ENCODE results near the gene CRIM1. TPM values are rescaled to one million over a fixed set of nuclear protein-coding genes. Genes with fewer than 3 reads are reported as not detected.

The CRIM1 gene
- total RNA-seq, 2 donors from 2014 or later, result 26.7 to 26.9 TPM

GRCh38 chr2:36515538-36515937 lies 160.0 kb downstream of the CRIM1 start:
- H3K27ac Mint-ChIP-seq, result no peak overlapping the region
- no peaks in the 10 kb centered on the region for H3K4me1 ChIP-seq (ENCODE audit: control insufficient read depth, insufficient read depth, low read length)
- H3K4me3 ChIP-seq (ENCODE audit: low read length), result no peak overlapping the region
- TF ChIP-seq CTCF (conservative IDR thresholded peaks at IDR 0.05), result no peak
- H3K4me1 Mint-ChIP-seq, result no peaks in the 10 kb centered on the region
- DNase-seq, result no peak
- H3K27ac ChIP-seq (ENCODE audit: low read depth, low read length), result no peak overlapping the region
- H3K9me3 Mint-ChIP-seq, result no peaks in the 10 kb centered on the region
- H3K27me3 ChIP-seq (ENCODE audit: control insufficient read depth, insufficient read depth, low read length, poor library complexity, severe bottlenecking), result no peaks in the 10 kb centered on the region
- H3K27me3 Mint-ChIP-seq (ENCODE audit: insufficient read depth), result no peaks in the 10 kb centered on the region
- no peaks in the 10 kb centered on the region for H3K9me3 ChIP-seq (ENCODE audit: control insufficient read depth, low read length)
- peaks cover 90% of the 10 kb centered on the region for H3K36me3 ChIP-seq (ENCODE audit: control insufficient read depth, insufficient read depth, low read length)
- peaks cover 63% of the 10 kb centered on the region for H3K36me3 Mint-ChIP-seq (ENCODE audit: low read depth)
- H3K9ac ChIP-seq (ENCODE audit: extremely low read depth, low read length, poor library complexity, severe bottlenecking), result no peak overlapping the region
- no peak overlapping the region for H3K4me3 Mint-ChIP-seq
- 86 to 100% methylated on average over 5 to 7 of the region's 7 CpGs for WGBS, 2 experiments (ENCODE audit: insufficient coverage in 1 of 2, insufficient read length in 1 of 2)

GRCh38 chr2:36516136-36516870 lies 160.7 kb downstream of the CRIM1 start:
- TF ChIP-seq CTCF (conservative IDR thresholded peaks at IDR 0.05), result no peak
- Mint-ChIP-seq H3K27me3 (ENCODE audit: insufficient read depth) (no peaks in the 10 kb centered on the region), H3K9me3 (no peaks in the 10 kb centered on the region), H3K4me1 (no peaks in the 10 kb centered on the region), H3K4me3 (no peak overlapping the region), H3K27ac (no peak overlapping the region), H3K36me3 (ENCODE audit: low read depth) (peaks cover 63% of the 10 kb centered on the region)
- H3K4me3 ChIP-seq (ENCODE audit: low read length), result no peak overlapping the region
- peaks cover 92% of the 10 kb centered on the region for H3K36me3 ChIP-seq (ENCODE audit: control insufficient read depth, insufficient read depth, low read length)
- no peaks in the 10 kb centered on the region for H3K9me3 ChIP-seq (ENCODE audit: control insufficient read depth, low read length)
- no peaks in the 10 kb centered on the region for H3K4me1 ChIP-seq (ENCODE audit: control insufficient read depth, insufficient read depth, low read length)
- no peak for DNase-seq
- WGBS, 2 experiments (ENCODE audit: insufficient coverage in 1 of 2, insufficient read length in 1 of 2), result 93 to 94% methylated on average over 8 of the region's 8 CpGs
- H3K9ac ChIP-seq (ENCODE audit: extremely low read depth, low read length, poor library complexity, severe bottlenecking), result no peak overlapping the region
- no peaks in the 10 kb centered on the region for H3K27me3 ChIP-seq (ENCODE audit: control insufficient read depth, insufficient read depth, low read length, poor library complexity, severe bottlenecking)
- H3K27ac ChIP-seq (ENCODE audit: low read depth, low read length), result no peak overlapping the region

DNA sequence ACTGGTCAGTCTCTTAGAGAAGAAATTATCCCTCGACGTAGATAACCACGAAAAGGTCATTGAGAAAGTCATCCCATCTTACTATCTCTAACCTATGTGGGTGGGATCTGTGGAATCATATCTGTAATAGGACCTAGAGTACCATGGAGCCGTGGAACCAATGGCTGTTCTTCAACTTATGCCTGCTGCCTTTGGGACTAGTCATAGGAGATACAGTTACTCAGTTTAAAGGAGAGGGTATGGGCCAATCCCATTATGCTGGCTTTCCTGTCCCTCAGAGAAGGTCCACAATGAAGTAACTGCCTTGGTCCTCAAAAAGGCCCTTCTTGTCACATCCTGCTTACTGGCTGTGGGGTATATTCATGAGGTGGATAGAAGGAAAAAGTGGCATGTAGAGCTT lies 164.9 kb downstream of the CRIM1 start:
- no peaks in the 10 kb centered on the region for H3K27me3 Mint-ChIP-seq (ENCODE audit: insufficient read depth)
- Histone ChIP-seq H3K36me3 (ENCODE audit: control insufficient read depth, insufficient read depth, low read length) (peaks cover 84% of the 10 kb centered on the region), H3K9ac (ENCODE audit: extremely low read depth, low read length, poor library complexity, severe bottlenecking) (no peak overlapping the region), H3K4me3 (ENCODE audit: low read length) (no peak overlapping the region), H3K27me3 (ENCODE audit: control insufficient read depth, insufficient read depth, low read length, poor library complexity, severe bottlenecking) (no peaks in the 10 kb centered on the region), H3K27ac (ENCODE audit: low read depth, low read length) (no peak overlapping the region), H3K9me3 (ENCODE audit: control insufficient read depth, low read length) (no peaks in the 10 kb centered on the region), H3K4me1 (ENCODE audit: control insufficient read depth, insufficient read depth, low read length) (peaks cover 3% of the 10 kb centered on the region)
- H3K27ac Mint-ChIP-seq, result no peak overlapping the region
- no peak for TF ChIP-seq CTCF (conservative IDR thresholded peaks at IDR 0.05)
- H3K4me3 Mint-ChIP-seq, result no peak overlapping the region
- H3K9me3 Mint-ChIP-seq, result no peaks in the 10 kb centered on the region
- peaks cover 2% of the 10 kb centered on the region for H3K4me1 Mint-ChIP-seq
- WGBS, 2 experiments (ENCODE audit: insufficient coverage in 1 of 2, insufficient read length in 1 of 2), result 92 to 99% methylated on average over 1 to 4 of the region's 4 CpGs
- no peak for DNase-seq
- peaks cover 59% of the 10 kb centered on the region for H3K36me3 Mint-ChIP-seq (ENCODE audit: low read depth)

Measured in endodermal cell (in vitro differentiated cells).